Spleen (tissue), 11 donors: ENCODE data around the gene NPTX1. TPM values are rescaled to one million over a fixed set of nuclear protein-coding genes. Genes with fewer than 3 reads are reported as not detected.

ENCODE experiments used
- DNase-seq: peaks from one replicate; pipeline ENCODE4 v3.0.0-alpha.2; 2020
- H3K27ac ChIP-seq, 8 donors: fragments of 200-600 bp; sonication (generic) in 7 of 8; 1 replicate in 4 of 8; 2 replicates in 4 of 8; pipeline versions ENCODE4 v1.5.0 to v1.8.0; 2016 to 2021; ENCODE audit warnings: inconsistent platforms in 4 of 8, mild to moderate bottlenecking in 4 of 8, moderate library complexity in 1 of 8
- H3K27me3 ChIP-seq, 7 donors: fragments of 200-600 bp; sonication (generic) in 6 of 7; replicated peaks in 1 of 7; 1 replicate in 4 of 7; 2 replicates in 3 of 7; pipeline versions ENCODE4 v1.5.0 to v1.8.0; 2016 to 2021; ENCODE audit warnings: inconsistent platforms in 3 of 7, mild to moderate bottlenecking in 1 of 7
- H3K36me3 ChIP-seq, 6 donors: fragments of 200-600 bp; sonication (generic) in 5 of 6; 1 replicate in 4 of 6; 2 replicates in 2 of 6; pipeline versions ENCODE4 v1.5.0 to v1.8.0; 2016 to 2021; ENCODE audit warnings: inconsistent platforms in 2 of 6
- H3K4me1 ChIP-seq, 6 donors: fragments of 200-600 bp; sonication (generic) in 5 of 6; 1 replicate in 3 of 6; 2 replicates in 3 of 6; pipeline versions ENCODE4 v1.5.0 to v1.8.0; 2016 to 2021; ENCODE audit warnings: inconsistent platforms in 3 of 6
- H3K4me3 ChIP-seq, 8 donors: fragments of 200-600 bp; sonication (generic) in 7 of 8; 1 replicate in 4 of 8; 2 replicates in 4 of 8; pipeline versions ENCODE4 v1.5.0 to v1.8.0; 2016 to 2021; ENCODE audit warnings: inconsistent platforms in 4 of 8, mild to moderate bottlenecking in 4 of 8, moderate library complexity in 2 of 8
- H3K9me3 ChIP-seq, 8 donors: fragments of 200-600 bp; sonication (generic) in 7 of 8; 1 replicate in 4 of 8; 2 replicates in 4 of 8; pipeline versions ENCODE4 v1.5.0 to v1.8.0; 2016 to 2021; ENCODE audit warnings: inconsistent platforms in 4 of 8
- POLR2A ChIP-seq, 3 donors: fragments of 450-650 bp; IDR thresholded peaks; one replicate each; pipeline ENCODE4 v1.5.1; 2017; ENCODE audit warnings: antibody characterized with exemption in 3 of 3, mild to moderate bottlenecking in 1 of 3
- POLR2AphosphoS5 ChIP-seq, 3 donors: sonication (generic); formaldehyde crosslinking; IDR thresholded peaks; one replicate each; pipeline ENCODE4 v1.5.1; 2017; ENCODE audit warnings: antibody characterized with exemption in 3 of 3
- WGBS, 5 donors: extraction: QIAGEN DNeasy Blood & Tissue Kit in 3 of 5; methylation state at CpG; one replicate each; pipeline versions ENCODE4 v1.1.5 to v1.1.7; 2013 to 2018; 5-methylcytosine and 5-hydroxymethylcytosine counted together
- intact Hi-C: fragments of 100-400 bp; cut with DNase I; formaldehyde crosslinking; loops from one replicate; pipeline ENCODE4 v1.15.0; 2023; ENCODE audit warnings: low total_unique reads
- microRNA-seq, 3 donors: library from miRNA; unstranded; fragments of <30 nt; microRNA quantifications; one replicate each; pipeline versions ENCODE4 to v1.1.0, GENCODE V29; 2019 to 2020
- polyA plus RNA-seq, 3 donors: library from polyadenylated mRNA; stranded (reverse); fragments of 200-250 nt; gene quantifications; one replicate each; pipeline ENCODE4 v1.2.1, GENCODE V29; 2013
- small RNA-seq, 4 donors: library from RNA; depleted of rRNA; stranded (forward); fragments of <200 nt; gene quantifications; one replicate each; pipeline ENCODE3, GENCODE V24; 2016
- total RNA-seq, 7 donors: library from RNA; depleted of rRNA in 3 of 7; stranded (reverse); fragments of >200 nt in 3 of 7; fragmentation: NEBNext Ultra II Directional in 4 of 7; extraction: Animal tissue kit (Norgen Biotek cat#: 25700) in 4 of 7; gene quantifications; one replicate each; pipeline versions ENCODE4 v1.1.0 to v1.2.1, GENCODE V29; 2016 to 2021
- TF ChIP-seq, protein P1 (sequence below), 11 experiments: fragments of 200-600 bp in 7 of 11; fragments of 450-650 bp in 4 of 11; sonication (generic) in 4 of 11; IDR thresholded peaks in 8 of 11; conservative IDR thresholded peaks in 3 of 11; 1 replicate in 7 of 11; 2 replicates in 4 of 11; pipeline versions ENCODE4 v1.4.0 to v1.8.0; 2016 to 2021; ENCODE audit warnings: antibody characterized with exemption in 11 of 11, inconsistent platforms in 4 of 11, mild to moderate bottlenecking in 1 of 11
- donor health status: healthy with polysubstance abuse.
- donor health status: DM: no; HTN: no; CAD: no; lungs with moderate emphysema.
- donor health status: DM: no; HTN: no; CAD: no.
- donor health status: Bipolar disorder and iron deficiency.
- donor health status: healthy.
- donor health status: DM: no; HTN: no; CAD: no.
- donor health status: DM: yes; HTN: yes; CAD: no.

The NPTX1 gene
- total and polyA plus RNA-seq, 10 donors = 0.04 to 14.0 (median 3.6) TPM

- peak; percentile 71 for DNase-seq
- no peaks in the 10 kb centered on the region for H3K9me3 ChIP-seq
- no peaks in the 10 kb centered on the region for H3K27me3 ChIP-seq
- H3K4me1 ChIP-seq = peaks cover under 1 to 57% (median 32%) of the 10 kb centered on the region in 6 donors
- 83 to 89% (median 85%) methylated on average over 15 to 20 of the region's 20 CpGs for WGBS, 5 donors
- H3K36me3 ChIP-seq = peaks cover 0 to 36% (median 12%) of the 10 kb centered on the region in 6 donors
- no peak overlapping the region for H3K27ac ChIP-seq
- no peak overlapping the region for H3K4me3 ChIP-seq
- intact Hi-C loops = loop anchor here (10.0 kb wide), 1 partner anchor 153 kb away; no protein-coding TSS in a partner anchor
- no peak for TF ChIP-seq POLR2AphosphoS5 (IDR thresholded peaks at IDR 0.05)
- TF ChIP-seq, protein P1, sequence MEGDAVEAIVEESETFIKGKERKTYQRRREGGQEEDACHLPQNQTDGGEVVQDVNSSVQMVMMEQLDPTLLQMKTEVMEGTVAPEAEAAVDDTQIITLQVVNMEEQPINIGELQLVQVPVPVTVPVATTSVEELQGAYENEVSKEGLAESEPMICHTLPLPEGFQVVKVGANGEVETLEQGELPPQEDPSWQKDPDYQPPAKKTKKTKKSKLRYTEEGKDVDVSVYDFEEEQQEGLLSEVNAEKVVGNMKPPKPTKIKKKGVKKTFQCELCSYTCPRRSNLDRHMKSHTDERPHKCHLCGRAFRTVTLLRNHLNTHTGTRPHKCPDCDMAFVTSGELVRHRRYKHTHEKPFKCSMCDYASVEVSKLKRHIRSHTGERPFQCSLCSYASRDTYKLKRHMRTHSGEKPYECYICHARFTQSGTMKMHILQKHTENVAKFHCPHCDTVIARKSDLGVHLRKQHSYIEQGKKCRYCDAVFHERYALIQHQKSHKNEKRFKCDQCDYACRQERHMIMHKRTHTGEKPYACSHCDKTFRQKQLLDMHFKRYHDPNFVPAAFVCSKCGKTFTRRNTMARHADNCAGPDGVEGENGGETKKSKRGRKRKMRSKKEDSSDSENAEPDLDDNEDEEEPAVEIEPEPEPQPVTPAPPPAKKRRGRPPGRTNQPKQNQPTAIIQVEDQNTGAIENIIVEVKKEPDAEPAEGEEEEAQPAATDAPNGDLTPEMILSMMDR (IDR thresholded peaks at IDR 0.05 in 8 of 11, conservative IDR thresholded peaks at IDR 0.05 in 3 of 11) = no peak
- TF ChIP-seq POLR2A (IDR thresholded peaks at IDR 0.05) = no peak
Observed at GRCh38 chr17:80421381-80422090, 54.9 kb downstream of the NPTX1 start.

- H3K4me1 ChIP-seq = peaks cover 8 to 56% (median 33%) of the 10 kb centered on the region in 6 donors
- no peak overlapping the region for H3K4me3 ChIP-seq
- no peak overlapping the region for H3K27ac ChIP-seq
- H3K27me3 ChIP-seq = peaks cover 0 to 6% (median 0%) of the 10 kb centered on the region in 7 donors
- intact Hi-C loops = no loop called here
- DNase-seq = no peak
- H3K36me3 ChIP-seq = peaks cover 0 to 36% (median 12%) of the 10 kb centered on the region in 6 donors
- H3K9me3 ChIP-seq = no peaks in the 10 kb centered on the region
- 91 to 93% (median 92%) methylated on average over 8 to 11 of the region's 11 CpGs for WGBS, 5 donors
- TF ChIP-seq, protein P1 (IDR thresholded peaks at IDR 0.05 in 8 of 11, conservative IDR thresholded peaks at IDR 0.05 in 3 of 11) = no peak
- TF ChIP-seq POLR2AphosphoS5 (IDR thresholded peaks at IDR 0.05) = peak in 1 of 3 donors; percentile 12
- no peak for TF ChIP-seq POLR2A (IDR thresholded peaks at IDR 0.05)
Observed at GRCh38 chr17:80419255-80419654, 57.2 kb downstream of the NPTX1 start.

DNA sequence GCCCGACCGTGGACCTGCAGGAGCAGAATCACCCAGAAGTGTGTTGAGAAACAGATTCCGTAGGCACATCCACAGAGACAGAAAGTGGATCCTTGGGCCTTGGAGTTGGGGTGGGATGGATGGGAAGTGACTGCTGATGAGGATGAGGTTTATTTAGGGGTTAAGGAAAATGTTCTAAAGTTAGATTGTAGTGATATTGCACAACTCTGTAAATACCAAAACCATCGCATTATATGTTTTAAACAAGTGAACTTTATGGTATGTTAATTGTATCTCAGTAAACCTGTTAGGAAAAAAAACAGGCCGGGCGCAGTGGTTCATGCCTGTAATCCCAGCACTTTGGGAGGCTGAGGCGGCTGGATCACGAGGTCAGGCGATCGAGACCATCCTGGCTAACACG, 57.8 kb downstream of the NPTX1 start:
- Histone ChIP-seq H3K27me3 (peaks cover 0 to 13% (median 0%) of the 10 kb centered on the region in 7 donors), H3K36me3 (peaks cover 0 to 36% (median 12%) of the 10 kb centered on the region in 6 donors), H3K4me1 (peaks cover 8 to 56% (median 32%) of the 10 kb centered on the region in 6 donors), H3K4me3 (no peak overlapping the region), H3K27ac (no peak overlapping the region), H3K9me3 (no peaks in the 10 kb centered on the region)
- TF ChIP-seq, protein P1 (IDR thresholded peaks at IDR 0.05 in 8 of 11, conservative IDR thresholded peaks at IDR 0.05 in 3 of 11) = no peak
- TF ChIP-seq POLR2A (IDR thresholded peaks at IDR 0.05) (no peak), POLR2AphosphoS5 (IDR thresholded peaks at IDR 0.05) (no peak)
- DNase-seq = no peak
- 93 to 96% (median 96%) methylated on average over 11 of the region's 11 CpGs for WGBS, 5 donors
- intact Hi-C loops = no loop called here

Small RNAs within 50 kb of the gene (microRNA-seq; reads per million reads assigned to microRNA genes)
- 0 to 0.35 (median 0.28) reads per million in 3 donors for gene MIR4730

Small RNAs within 50 kb of the gene (small RNA-seq; reads per million reads assigned to genes)
- gene AC120024.2 (0 reads per million in 4 donors), gene AC120024.3 (0 reads per million in 4 donors), gene MIR4730 (0 reads per million in 4 donors)

Other genes starting within 250 kb of the NPTX1 start
- 100 to 1,000 TPM; 303 to 481 (median 353) TPM for gene RNF213, start 215.8 kb downstream of the NPTX1 start, total RNA-seq
- 10 to 100 TPM; 36.7 to 78.7 (median 57.0) TPM for gene RNF213, start 215.8 kb downstream of the NPTX1 start, polyA plus RNA-seq
- 10 to 100 TPM; 20.3 to 47.4 (median 29.0) TPM for gene ENDOV, start 61.4 kb downstream of the NPTX1 start, total RNA-seq
- gene ENDOV, start 61.4 kb downstream of the NPTX1 start, polyA plus RNA-seq = 10 to 100 TPM in 2 of 3 donors, 1 to 10 TPM in 1; 9.7 to 22.2 (median 18.9) TPM
- gene RPTOR, start 68.2 kb upstream of the NPTX1 start, total RNA-seq = 10 to 100 TPM; 36.0 to 61.2 (median 44.2) TPM
- gene RPTOR, start 68.2 kb upstream of the NPTX1 start, polyA plus RNA-seq = 10 to 100 TPM in 1 of 3 donors, 1 to 10 TPM in 2; 3.1 to 13.6 (median 4.1) TPM